ENCODE results near the gene CXCL14.

The CXCL14 gene, protein sequence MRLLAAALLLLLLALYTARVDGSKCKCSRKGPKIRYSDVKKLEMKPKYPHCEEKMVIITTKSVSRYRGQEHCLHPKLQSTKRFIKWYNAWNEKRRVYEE

DNA sequence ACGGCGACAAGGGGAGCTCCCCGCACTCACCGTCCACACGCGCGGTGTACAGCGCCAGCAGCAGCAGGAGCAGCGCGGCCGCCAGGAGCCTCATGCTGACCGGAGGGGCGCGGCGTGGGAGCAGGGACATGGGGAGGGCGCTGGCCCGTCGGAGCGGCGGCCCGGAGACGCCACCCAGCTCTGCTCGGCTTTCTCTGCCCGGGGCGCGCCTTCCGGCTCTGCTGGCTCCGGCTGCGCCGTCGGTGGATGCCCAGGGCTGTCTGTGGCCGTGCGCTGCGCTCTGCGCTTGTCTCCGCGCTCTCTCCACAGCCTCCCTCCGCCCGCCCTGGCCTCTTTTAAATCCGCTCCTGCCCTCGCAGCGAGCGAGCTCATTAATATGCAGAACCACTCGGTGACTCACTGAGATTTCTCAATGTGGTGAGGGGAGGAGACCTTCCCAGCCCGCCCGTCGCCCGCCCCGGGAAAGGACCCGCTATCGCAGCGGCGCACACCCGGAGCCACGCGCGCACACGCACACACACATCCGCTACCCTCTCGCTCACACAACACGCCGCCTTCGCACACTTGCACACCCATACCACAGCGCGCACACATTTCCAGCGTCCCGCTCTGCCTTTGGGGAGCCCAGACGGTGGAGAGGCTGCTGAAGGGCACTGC, at the start of gene CXCL14:
Gene CXCL14, minus strand, starts transcription at position 307 of the 657 bp plus-strand sequence. Its CDS starts 213 bp downstream, at position 94.
- H3K4me3 ChIP-seq (ENCODE audit: low read depth, low read length): peak within 1 kb of the TSS; percentile 25
- DNase-seq (ENCODE audit: low read depth): peak; percentile 14

DNA sequence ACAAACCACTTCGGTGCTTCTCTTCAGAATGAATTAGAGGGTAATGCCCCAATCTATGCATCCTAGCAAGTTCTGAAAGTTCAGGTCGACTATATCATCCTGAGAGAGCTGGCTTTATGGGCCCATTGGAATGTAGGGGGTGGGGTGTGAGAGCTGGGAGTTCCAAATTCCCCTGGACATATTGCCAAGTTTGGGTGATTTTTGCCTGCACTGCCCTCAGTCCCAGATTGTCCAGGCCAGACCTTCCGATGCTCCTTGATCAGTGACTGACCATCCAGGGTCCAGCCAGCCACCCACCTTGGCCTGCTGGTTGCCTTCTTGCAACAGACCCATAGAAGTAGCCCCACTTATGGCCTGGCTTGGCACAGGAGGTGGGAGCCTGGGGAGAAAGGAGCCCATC, 47.8 kb upstream of the CXCL14 start:
- H3K4me3 ChIP-seq (ENCODE audit: low read depth, low read length): no peak overlapping the region
- no peak for DNase-seq (ENCODE audit: low read depth)

DNA sequence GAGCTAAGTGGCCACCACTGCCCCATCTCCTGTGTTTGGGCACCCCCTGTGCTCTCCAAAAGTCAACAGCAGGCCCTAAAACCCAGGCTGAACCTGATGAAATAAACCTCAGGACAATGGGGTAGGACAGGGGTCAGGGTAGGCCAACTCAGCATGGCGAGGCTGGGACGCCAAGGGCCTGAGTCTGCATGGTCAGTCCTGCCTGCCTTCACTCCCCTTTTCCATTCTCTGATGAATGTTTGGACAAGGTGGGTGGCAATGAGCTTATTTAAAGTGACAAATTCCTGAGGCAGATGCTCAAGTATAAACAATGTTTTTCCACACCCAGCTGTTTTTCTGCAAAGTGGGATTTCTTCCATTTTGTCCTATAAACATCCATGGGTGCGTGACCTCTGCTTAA, 47.2 kb upstream of the CXCL14 start:
- no peak for DNase-seq (ENCODE audit: low read depth)
- H3K4me3 ChIP-seq (ENCODE audit: low read depth, low read length): no peak overlapping the region

DNA sequence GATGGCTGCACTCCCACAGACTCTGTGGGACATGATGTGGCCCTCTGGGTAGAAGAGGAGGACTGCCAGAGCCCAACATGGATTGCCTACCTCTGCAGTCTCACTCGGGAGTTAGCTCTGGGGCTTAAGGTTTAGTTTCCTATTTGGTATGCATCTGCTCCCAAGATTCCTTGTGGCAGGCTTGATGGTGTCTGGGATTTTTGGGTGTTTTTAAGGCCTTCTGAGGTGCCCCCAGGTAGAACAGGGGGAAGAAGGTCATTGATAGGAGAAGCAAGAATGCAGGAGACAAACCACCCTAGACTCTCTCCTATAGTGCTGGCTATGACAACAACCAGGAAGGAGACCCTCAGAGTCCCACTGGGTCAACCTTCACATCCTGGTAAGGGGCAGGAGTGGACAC, 46.7 kb upstream of the CXCL14 start:
- no peak for DNase-seq (ENCODE audit: low read depth)
- H3K4me3 ChIP-seq (ENCODE audit: low read depth, low read length): no peak overlapping the region

DNA sequence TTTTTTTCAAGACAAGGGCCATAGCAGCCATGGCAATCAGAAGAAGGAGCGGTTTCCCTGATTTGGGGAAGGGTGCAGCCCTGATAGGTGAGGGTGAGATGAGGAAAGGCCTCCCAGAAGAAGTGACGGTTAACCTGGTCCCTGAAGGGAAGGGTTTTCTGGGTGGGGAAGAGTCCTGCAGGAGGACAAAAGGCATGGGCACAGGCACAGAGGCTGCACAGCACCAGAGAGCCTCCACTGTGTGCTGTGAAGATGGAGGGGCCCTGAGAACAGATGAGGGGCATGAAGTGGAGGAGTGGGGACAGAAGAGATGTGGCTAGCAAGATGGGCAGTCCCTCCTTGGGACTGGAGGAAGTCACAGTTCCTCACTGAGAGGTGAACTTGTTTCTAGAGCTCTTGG, 46.3 kb upstream of the CXCL14 start:
- no peak overlapping the region for H3K4me3 ChIP-seq (ENCODE audit: low read depth, low read length)

DNA sequence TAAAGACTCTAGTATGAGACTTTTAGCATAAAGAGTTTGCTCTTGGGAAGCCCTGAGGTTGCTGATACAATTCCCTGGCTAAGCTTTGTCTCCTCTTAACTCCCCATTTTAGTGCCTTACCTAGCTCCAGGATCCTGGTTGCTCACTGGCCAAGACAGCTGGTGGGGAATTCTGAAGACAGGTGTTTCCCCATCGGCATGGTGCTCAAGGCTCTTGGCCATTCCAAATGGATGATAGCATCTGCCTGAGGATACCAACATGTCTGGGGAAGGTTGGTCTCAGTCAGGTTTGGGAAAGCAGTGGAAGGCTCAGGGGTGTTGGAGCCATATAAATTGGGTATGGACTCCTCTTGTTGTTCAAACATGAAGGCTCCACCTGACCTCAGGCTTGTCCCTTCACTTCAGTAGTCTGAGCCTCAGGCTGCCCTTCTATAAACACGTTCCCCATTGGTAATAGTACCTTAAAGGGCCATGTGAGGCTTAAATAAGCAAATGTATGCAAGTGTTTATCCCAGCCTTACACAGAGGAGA, 44.5 kb upstream of the CXCL14 start:
- H3K4me3 ChIP-seq (ENCODE audit: low read depth, low read length): no peak overlapping the region

More for the DNA sequence above, 46.3 kb upstream of the CXCL14 start:
- no peak for DNase-seq (ENCODE audit: low read depth)

DNA sequence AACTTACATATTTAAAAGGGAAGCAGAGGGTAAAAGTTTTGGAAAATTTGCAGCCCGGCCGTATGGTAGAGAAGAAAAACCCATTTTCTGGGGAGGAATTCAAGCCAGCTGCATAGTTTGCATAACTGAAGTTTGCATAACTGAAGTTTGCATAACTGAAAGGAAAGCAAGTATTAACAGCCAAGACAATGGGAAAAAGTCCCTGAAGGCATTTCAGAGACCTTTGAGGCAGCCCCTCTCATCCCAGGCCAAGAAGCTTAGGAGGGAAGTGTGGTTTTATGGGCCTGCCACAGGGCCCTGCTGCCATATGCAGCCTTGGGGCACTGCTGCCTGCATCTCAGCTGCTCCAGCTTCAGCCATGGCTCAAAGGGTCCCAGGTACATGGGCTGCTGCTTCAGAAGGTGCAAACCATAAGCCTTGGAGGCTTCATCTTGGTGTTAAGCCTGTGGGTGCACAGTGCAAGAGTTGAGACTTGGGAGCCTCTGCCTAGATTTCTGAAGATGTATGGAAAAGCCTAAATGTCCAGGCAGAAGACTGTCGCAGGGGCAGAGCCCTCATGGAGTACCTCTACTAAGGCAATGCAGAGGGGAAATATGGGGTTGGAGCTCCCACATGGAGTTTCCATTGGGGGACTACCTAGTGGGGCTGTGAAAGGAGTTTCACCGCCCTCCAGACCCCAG, 36.9 kb upstream of the CXCL14 start:
- H3K4me3 ChIP-seq (ENCODE audit: low read depth, low read length): no peak overlapping the region
- no peak for DNase-seq (ENCODE audit: low read depth)

More for the DNA sequence above, 44.5 kb upstream of the CXCL14 start:
- DNase-seq (ENCODE audit: low read depth): no peak

DNA sequence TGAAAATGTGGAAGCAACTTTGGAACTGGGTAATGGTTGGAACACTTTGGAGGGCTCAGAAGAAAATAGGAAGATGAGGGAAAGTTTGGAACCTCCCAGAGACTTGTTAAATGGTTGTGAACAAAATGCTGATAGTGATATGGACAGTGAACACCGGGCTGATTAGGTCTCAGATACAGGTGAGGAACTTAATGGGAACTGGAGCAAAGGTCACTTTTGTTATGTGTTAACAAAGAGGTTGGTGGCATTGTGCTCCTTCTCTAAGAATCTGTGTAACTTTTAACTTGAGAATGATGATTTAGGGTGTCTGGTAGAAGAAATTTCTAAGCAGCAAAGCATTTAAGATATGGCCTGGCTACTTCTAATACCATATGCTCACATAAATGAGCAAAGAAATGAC, 36.4 kb upstream of the CXCL14 start:
- no peak for DNase-seq (ENCODE audit: low read depth)

DNA sequence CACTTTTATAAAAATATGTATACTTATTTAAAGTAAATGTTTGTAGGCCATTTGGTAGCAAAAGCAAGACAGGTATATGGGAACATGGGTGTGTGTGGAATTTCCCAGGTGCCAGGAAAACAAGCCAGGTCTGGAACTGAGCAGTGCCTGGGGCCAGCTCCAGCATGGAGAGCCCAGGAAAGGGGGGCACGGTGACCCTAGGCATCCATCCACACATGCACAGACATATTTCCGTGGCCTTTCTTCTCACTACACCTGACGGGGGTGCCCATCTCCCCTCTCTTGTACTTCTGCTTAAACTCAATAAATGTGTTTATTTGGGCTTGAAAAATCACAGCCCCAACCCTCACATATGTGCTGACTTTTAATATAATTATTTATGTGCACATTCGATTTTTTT, 31.2 kb upstream of the CXCL14 start:
- no peak overlapping the region for H3K4me3 ChIP-seq (ENCODE audit: low read depth, low read length)
- no peak for DNase-seq (ENCODE audit: low read depth)

More for the DNA sequence above, 36.4 kb upstream of the CXCL14 start:
- no peak overlapping the region for H3K4me3 ChIP-seq (ENCODE audit: low read depth, low read length)

DNA sequence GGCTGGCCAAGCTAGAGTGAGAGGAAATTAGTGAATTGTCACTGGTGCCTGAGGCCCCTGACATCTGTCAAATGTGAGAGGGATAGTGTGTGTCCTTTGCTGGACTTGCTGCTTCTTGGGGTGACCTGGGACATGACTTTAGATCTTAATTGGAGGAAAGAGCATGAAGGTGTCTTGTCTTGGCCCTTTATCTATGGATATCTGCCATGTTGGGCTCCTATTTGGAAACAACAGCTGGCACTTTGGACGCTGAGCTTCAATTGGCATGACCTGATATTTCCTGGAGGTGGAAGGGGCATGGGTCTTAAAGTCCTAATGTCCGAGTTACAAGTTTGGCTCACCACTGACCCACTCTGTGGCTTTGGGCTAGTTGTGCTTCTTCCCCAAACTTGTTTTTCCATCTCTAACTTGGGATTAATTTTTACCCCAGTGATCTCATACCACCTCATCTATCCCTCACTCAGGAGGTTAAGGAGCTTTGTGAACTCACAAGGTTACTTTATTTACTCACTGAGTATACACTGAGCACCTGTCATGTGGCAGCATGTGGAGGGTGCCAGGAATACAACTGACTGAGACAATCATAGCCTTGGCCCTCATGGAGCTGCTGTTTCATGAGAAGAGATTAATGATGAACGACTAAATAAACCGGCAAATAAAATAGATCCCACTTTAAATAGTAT, 30.1 kb upstream of the CXCL14 start:
- DNase-seq (ENCODE audit: low read depth): no peak
- H3K4me3 ChIP-seq (ENCODE audit: low read depth, low read length): no peak overlapping the region

DNA sequence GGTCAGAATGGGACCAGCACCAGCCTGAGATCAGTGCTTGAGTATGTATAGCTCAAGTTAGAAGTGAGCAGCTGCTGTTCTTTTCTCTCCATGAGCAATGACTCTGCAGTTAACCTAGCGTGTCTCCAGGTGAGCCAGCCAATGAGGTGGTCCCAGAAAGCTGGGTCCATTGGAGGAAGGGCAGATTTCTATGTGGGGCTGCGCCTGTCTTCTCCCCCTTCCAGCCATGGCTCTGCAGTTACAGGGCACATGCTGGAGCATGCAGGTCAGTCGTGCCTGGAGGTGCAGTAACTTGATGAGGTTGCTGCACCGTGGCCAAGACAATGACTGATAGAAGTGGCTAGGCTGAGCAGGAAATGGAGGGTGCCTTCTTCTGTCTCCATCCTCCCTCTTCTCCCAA, 29.6 kb upstream of the CXCL14 start:
- DNase-seq (ENCODE audit: low read depth): no peak
- H3K4me3 ChIP-seq (ENCODE audit: low read depth, low read length): no peak overlapping the region

DNA sequence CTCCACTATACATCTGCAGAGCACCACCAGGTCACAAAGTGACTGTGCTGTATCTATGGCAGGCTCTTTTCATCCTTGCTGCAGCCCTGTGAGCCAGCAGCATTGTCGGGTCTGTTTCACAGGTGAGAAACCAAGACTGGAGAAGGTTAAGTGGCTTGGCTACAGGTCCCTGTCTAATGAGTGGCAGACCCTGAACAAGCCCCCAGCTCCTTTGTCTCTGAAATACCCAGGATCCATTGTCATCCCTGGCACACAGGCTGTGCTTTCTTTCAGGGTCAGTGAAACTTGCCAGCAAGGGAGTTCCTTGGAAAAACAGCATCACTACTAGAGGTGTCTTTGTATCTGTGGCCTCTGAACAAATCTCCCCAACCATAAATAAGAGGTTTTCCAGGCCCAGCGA, 27.6 kb upstream of the CXCL14 start:
- no peak overlapping the region for H3K4me3 ChIP-seq (ENCODE audit: low read depth, low read length)
- DNase-seq (ENCODE audit: low read depth): no peak

DNA sequence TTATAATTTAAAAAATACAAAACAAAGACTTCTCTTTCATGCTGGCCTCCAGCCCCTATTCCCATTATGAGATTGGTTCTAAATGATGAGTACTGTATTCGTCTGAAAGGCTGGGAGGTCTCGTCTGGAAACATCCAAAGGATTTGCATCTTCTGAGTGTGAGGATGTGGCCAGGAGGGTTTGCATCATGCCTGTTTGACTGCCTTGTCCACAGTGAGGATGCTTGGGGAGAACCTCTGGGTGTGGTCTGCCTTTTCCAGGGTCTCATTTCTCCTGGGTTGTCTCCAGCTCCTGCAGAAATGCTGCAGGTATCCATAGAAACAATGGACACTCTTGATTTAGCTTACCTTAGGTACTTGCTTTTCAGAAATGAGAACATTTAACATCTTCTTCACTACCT, 26.4 kb upstream of the CXCL14 start:
- no peak for DNase-seq (ENCODE audit: low read depth)
- H3K4me3 ChIP-seq (ENCODE audit: low read depth, low read length): no peak overlapping the region

DNA sequence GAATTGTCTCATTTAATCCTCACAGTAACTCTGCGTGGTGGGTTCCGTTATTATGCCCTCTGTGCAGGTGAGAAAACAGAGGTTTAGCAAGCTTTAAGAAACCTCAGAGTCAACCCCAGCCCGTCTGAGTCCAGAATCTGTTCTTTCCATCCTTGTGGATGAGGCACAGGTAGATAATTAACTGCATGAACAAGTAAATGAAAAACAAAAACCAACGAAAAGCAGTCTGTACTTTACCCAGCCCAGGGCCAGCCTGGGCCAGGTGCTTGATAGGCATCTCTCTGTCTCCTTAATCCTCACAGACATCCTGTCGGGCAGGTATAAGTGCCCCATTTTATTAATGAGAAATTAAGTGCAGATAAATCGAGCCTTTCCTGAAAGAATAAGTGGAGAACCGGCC, 25.3 kb upstream of the CXCL14 start:
- no peak overlapping the region for H3K4me3 ChIP-seq (ENCODE audit: low read depth, low read length)
- DNase-seq (ENCODE audit: low read depth): no peak

DNA sequence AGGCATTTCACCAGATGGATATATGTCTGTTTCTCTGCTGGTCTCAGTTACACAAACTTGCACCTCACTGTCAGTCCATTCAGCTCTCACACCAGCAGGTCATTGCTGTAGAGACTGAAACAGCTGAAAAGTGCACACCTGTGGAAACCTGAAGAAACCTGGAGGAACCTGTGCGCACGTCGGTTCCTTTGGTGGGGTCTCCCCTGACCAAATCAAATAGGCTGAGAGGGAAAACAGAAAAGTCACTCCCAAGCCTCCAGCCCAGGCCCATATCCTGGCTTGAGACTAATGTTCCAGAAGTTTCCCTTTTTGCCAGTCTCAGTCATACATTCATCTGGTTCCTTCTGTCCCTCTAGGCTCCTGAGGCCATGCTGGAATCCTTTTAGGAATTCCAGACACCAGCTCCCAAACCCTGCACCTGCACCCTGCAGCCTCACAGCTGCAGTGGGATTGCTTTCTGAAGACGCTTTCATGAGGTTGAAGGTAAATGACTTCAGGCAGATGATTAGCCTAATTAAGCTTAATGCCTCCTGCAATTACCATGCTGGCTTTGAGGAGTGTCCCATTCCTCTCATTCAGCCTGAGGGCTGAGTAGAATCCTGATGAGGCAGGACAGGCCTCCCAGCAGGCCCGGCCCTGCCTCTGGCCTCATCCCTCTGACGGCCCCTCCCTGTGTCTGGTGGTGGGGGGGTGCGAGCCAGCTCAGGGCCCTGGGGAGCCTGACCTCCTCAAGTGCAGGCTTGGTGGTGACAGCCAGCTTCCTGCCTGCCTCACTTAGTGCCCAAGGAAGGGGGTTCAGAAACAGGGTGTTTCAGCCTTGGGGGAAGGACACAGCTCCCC, 24.3 kb upstream of the CXCL14 start:
- H3K4me3 ChIP-seq (ENCODE audit: low read depth, low read length): no peak overlapping the region
- no peak for DNase-seq (ENCODE audit: low read depth)

DNA sequence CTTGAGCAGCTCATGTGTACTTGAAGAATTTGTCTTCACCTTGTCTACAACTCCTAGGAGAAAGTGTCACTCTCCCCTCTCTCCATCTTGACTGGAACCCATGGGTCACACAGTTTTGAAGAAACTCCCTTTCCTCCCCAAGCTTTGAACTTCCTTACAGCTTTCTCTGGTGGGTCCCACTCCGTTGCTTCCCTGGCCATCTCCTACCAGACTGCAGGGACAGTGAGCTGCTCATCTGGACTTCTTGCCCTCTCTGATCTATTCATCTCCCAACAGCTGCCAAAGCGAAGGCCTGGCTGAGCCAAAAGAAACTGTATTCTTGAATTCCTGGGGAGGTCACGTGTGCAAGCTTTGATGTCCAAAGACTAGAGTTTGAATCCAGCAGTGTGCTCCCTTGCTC, 22.7 kb upstream of the CXCL14 start:
- H3K4me3 ChIP-seq (ENCODE audit: low read depth, low read length): no peak overlapping the region
- no peak for DNase-seq (ENCODE audit: low read depth)

DNA sequence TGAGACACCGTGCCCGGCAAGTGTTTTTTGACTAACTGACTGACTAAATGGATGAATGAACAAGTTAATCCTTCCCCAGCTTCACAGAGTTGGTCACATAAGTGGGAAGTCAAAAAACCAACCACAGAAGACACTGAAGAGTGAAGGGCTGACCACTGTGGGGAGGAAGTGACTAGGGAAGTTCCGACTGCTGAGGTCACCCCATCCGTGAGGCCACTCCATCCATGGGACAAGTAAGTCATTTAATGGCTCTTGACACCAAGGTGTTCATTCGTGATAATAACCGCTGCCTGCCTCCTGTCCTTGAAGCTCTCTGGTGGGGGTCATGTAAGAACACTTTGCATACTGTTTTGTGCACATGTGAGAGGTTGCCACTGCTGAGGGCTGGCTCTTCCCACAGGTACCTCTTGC, 22.2 kb upstream of the CXCL14 start:
- no peak overlapping the region for H3K4me3 ChIP-seq (ENCODE audit: low read depth, low read length)
- DNase-seq (ENCODE audit: low read depth): no peak

DNA sequence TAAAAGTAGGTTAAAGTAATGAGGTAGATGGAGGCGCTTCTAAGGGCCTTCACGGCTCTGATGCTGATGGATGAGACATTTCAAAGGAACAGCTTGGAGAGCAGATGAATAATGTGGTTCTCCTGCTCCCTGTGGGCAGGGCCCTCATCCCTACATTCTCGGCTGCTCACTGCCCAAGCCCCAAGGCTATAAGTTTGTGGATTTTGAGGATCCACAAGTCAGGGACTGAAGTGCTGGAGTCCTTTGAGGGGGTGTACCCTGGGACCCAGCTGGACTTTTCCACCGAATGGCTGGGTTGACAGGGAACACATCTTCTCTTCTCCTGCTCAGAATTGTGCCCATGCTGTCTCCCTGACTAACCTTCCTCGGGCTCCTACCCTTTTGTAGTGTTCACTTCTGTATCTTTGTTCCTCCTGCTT, 21.4 kb upstream of the CXCL14 start:
- no peak for DNase-seq (ENCODE audit: low read depth)
- H3K4me3 ChIP-seq (ENCODE audit: low read depth, low read length): no peak overlapping the region

DNA sequence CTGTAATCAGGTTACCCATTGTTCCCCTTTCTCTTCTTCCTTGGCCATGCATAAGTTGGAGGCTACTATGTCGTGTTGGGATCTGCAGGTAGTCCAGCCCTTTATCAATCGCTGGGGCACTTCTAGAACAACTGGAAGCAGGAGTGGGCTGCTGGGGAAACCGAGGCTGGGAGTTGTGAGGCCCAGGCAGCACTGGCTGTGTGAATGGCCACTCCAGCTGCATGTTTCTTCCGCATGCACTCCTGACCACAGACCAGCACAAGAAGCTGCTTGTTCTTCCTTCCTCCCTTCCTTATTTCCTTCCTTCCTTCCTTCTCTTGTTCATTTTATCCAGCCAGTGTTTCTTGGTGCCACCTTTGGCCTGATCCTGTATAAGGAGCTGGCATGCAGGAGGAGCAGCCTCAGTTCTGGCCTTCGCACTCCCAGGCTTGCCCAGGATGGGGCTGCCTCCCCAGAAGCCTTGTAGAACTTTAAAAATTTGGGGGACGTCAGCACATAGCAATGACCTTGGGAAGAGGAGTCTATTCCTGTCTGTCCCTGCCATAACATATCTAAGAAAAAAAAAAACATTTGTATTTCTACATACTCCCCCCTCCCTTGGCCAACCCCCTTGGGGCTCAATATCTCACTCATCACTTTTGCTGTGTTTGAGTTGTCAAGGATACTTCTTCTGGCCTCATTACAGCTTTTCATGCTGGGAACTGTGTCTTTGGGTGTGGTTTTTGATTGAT, 20.8 kb upstream of the CXCL14 start:
- H3K4me3 ChIP-seq (ENCODE audit: low read depth, low read length): no peak overlapping the region
- DNase-seq (ENCODE audit: low read depth): no peak

Measured in skeletal muscle cell (primary cell).